Dendritic cell treated with granulocyte-macrophage colony-stimulating factor and Interleukin-4, amounts not matched to agents 40 ng/mL and 50 ng/mL, for 4 days (primary cell): ENCODE data around the gene PHEX.

Experiments used
- H3K27ac Mint-ChIP-seq: one replicate; pipeline ENCODE4 v1.8.0; 2022; ENCODE audit warnings: mild to moderate bottlenecking, mixed read lengths
- H3K27me3 Mint-ChIP-seq: one replicate; pipeline ENCODE4 v1.8.0; 2022; ENCODE audit warnings: mild to moderate bottlenecking, mixed read lengths
- H3K36me3 Mint-ChIP-seq: one replicate; pipeline ENCODE4 v1.8.0; 2022; ENCODE audit warnings: low read depth, mixed read lengths
- H3K4me1 Mint-ChIP-seq: one replicate; pipeline ENCODE4 v1.8.0; 2022; ENCODE audit warnings: low read depth, mixed read lengths
- H3K4me3 Mint-ChIP-seq: one replicate; pipeline ENCODE4 v1.8.0; 2022; ENCODE audit warnings: mild to moderate bottlenecking, moderate library complexity, mixed read lengths
- H3K9me3 Mint-ChIP-seq: one replicate; pipeline ENCODE4 v1.8.0; 2022; ENCODE audit warnings: mixed read lengths
- intact Hi-C: fragments of 100-400 bp; cut with micrococcal nuclease; formaldehyde crosslinking; loops from one replicate; pipeline ENCODE4 v1.15.0; 2022

Gene PHEX

DNA sequence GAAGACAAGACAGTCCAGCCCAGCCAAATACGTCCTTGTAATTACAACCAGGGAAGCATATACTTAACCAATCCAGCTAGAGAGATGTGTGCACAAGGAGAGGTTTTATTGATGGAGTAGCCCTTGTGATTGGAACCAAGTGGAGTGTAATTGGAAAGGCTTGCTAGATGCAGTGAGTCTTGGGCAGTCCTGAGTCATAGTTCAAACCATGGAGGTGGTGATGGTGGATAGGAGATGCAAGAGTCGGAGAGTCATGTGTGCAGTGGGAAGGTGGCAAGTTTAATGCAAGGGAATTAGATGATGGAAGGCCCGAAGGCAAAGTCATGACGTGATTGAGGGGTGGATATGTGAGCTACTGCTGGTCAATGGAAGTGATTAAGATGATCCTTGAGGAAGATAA, 63.7 kb downstream of the PHEX start:
- H3K27me3 Mint-ChIP-seq = peaks cover 3% of the 10 kb centered on the region
- no peaks in the 10 kb centered on the region for H3K36me3 Mint-ChIP-seq
- no peak overlapping the region for H3K4me3 Mint-ChIP-seq
- H3K27ac Mint-ChIP-seq = no peak overlapping the region
- no peaks in the 10 kb centered on the region for H3K9me3 Mint-ChIP-seq
- H3K4me1 Mint-ChIP-seq = no peaks in the 10 kb centered on the region
- intact Hi-C loops = no loop called here

DNA sequence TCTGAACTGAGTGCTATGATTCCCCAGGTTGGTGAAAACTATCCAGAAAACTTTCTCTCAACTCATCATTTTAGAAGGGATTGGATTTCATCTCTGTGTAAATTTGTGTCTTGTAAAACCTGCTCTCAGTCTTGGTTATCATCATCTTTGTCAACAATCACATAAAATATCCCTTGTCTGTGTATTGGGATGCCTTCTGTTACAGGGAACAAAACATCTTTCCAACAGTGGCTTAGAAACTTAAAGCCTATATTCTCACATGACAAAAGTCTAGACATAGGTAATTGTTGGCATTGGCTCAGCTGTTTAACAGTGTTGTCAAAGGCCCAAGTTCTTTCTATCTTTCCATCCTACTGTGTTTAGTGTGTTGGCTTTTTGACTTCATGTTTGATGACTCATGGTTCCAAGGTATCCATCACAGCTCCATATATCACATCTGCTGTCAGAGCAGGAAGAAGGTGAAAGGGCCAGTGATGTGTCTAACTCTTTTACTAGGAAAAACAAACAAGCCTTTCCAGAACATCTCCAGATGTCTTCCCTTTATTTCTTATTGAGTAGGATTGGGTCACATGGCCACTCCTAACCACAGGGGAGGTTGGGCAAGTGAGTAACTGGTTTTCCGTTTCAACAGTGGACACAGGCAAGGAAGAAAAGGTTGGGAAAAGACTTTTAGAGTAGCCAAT, 65.0 kb downstream of the PHEX start:
- Mint-ChIP-seq H3K9me3 (no peaks in the 10 kb centered on the region), H3K27me3 (peaks cover 3% of the 10 kb centered on the region), H3K4me3 (no peak overlapping the region), H3K36me3 (no peaks in the 10 kb centered on the region), H3K27ac (no peak overlapping the region), H3K4me1 (no peaks in the 10 kb centered on the region)
- intact Hi-C loops = no loop called here

DNA sequence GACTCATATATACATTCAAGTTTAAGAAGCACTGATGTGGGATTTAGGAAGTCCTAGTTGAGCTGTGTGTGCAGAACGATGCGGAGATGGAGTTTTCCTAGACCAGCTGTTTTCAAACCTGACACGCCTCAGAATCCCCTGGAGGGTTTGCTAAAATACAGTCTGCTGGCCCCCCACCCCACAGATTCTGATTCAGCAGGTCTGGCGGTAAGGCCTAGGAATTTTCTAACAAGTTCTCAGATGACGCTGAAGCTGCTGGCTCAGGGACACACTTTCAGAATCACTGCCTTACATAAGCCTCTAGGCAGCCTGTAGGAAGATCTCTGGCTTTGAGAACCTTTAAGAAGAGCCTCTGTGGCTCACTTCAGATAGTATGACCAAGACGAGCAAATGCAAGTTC, 73.1 kb downstream of the PHEX start:
- peaks cover 2% of the 10 kb centered on the region for H3K27me3 Mint-ChIP-seq
- intact Hi-C loops = no loop called here
- H3K27ac Mint-ChIP-seq = no peak overlapping the region
- H3K9me3 Mint-ChIP-seq = no peaks in the 10 kb centered on the region
- H3K4me3 Mint-ChIP-seq = no peak overlapping the region
- H3K36me3 Mint-ChIP-seq = no peaks in the 10 kb centered on the region
- no peaks in the 10 kb centered on the region for H3K4me1 Mint-ChIP-seq

DNA sequence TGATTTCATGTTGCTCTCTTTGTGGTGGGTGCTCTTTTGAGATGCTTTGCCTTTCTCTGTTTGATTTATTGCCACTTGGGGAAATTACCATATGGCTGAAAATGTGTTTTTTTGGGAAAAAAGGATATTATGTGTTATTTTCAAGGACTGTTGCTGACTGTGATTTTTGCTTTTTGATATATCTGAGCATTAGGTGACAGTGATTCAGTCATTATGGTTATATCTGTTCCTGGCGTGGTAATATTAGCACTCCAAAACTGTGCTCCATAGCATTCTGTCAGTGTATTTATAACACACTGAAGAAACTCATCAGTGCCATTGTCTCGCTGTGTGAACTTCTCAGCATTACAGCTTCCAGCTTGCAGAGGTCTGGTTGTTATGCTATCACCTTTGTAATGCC, 73.8 kb downstream of the PHEX start:
- Mint-ChIP-seq H3K4me3 (no peak overlapping the region), H3K36me3 (no peaks in the 10 kb centered on the region), H3K4me1 (no peaks in the 10 kb centered on the region), H3K27ac (no peak overlapping the region), H3K27me3 (peaks cover 2% of the 10 kb centered on the region), H3K9me3 (no peaks in the 10 kb centered on the region)
- intact Hi-C loops = no loop called here

DNA sequence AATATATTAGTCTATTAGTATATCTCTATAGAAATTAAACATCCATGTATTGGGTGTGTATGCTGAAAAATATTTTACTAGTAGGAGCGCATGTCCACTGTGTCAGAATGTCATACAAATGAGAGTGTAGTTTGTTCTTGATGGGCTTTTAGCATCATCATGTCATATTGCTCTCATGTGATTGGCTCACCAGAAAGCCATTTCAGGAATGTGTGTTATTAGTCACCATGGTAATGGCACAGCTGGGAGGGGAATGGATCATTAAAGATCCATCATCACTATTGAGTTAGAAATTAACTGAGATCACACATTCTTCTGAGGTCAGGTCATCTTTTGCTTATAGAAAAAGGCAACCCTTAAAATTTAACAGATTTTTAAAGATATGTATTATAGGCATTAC, 77.3 kb downstream of the PHEX start:
- H3K9me3 Mint-ChIP-seq = no peaks in the 10 kb centered on the region
- no peaks in the 10 kb centered on the region for H3K36me3 Mint-ChIP-seq
- intact Hi-C loops = no loop called here
- no peak overlapping the region for H3K4me3 Mint-ChIP-seq
- no peak overlapping the region for H3K27ac Mint-ChIP-seq
- no peaks in the 10 kb centered on the region for H3K4me1 Mint-ChIP-seq
- H3K27me3 Mint-ChIP-seq = peaks cover 2% of the 10 kb centered on the region

DNA sequence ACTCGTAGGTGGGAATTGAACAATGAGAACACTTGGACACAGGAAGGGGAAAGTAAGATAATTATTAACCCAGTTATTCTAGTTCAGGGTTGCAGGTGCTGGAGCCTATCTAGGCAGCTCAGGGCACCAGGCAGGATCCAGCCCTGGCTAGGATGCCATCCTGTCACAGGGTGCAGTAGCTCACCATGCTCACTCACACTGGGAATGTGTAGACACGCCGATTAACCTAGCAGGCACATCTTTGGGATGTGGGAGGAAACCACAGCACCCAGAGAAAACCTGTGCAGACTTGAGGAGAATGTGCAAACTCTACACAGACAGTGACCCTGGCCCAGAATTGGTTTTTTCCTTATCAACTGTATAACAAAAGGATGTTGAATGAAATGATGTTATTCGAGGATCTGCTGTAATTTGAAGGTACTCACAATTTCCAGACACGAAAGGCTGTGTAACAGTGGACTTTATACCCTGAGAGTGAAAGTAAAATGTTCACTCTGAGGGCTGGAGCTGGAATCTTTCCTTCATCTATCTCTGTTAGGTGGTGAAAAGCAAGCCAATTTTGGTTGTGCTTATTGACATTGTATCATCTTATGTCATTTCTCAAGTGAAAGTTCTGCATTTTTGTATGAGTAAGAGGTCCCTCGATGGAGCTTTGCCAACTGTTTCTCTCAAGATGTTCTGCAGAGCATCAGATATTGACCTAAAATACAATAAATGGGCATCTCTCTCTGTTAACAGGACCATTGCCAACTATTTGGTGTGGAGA, 78.8 kb downstream of the PHEX start:
- H3K36me3 Mint-ChIP-seq = no peaks in the 10 kb centered on the region
- H3K4me3 Mint-ChIP-seq = no peak overlapping the region
- no peaks in the 10 kb centered on the region for H3K9me3 Mint-ChIP-seq
- no peaks in the 10 kb centered on the region for H3K4me1 Mint-ChIP-seq
- H3K27me3 Mint-ChIP-seq = no peaks in the 10 kb centered on the region
- no peak overlapping the region for H3K27ac Mint-ChIP-seq
- intact Hi-C loops = no loop called here

DNA sequence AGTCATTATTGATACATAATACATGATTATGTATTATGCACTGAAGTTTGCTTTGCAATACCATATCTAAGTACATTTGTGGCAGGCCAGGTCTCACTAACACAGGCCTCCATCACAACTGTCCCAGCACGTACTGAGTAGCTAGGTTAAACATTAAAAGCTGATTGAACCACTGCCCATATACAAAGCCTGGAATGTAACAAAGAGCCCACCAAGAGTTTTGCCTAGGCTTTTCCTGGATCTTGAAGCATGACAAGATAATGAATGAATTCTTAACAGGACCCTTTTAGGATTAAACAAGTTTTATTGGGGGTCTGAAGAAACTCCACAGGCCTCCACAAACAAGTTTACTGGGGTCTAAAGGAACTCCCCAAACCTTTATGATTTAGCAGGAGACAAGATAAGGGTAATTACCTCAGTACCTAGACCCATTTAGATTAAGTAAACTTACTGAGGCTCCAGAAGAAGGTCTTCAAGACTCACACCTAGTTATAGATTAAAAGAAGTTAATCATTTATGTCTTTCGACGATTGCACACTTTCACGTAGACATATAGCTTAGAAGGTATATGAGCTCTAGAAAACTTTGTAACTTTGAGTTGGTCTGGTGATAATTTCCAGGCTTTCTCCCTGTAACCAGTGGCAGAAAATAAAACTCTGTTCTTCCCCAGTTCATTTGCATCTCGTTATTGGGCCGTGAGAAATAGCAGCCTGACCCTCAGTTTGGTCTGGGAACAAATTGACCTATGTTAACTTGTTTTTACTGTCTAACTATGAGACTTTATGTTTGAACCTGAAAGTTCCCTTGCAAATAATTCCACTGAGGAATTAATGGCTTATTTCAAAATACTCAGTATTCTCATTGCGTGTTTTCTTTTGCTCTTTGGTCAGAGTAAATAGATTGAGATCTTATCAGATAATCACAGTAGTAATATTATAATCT, 84.8 kb downstream of the PHEX start:
- Mint-ChIP-seq H3K4me3 (no peak overlapping the region), H3K27ac (no peak overlapping the region), H3K4me1 (no peaks in the 10 kb centered on the region), H3K9me3 (no peaks in the 10 kb centered on the region), H3K27me3 (no peaks in the 10 kb centered on the region), H3K36me3 (no peaks in the 10 kb centered on the region)
- intact Hi-C loops = no loop called here

DNA sequence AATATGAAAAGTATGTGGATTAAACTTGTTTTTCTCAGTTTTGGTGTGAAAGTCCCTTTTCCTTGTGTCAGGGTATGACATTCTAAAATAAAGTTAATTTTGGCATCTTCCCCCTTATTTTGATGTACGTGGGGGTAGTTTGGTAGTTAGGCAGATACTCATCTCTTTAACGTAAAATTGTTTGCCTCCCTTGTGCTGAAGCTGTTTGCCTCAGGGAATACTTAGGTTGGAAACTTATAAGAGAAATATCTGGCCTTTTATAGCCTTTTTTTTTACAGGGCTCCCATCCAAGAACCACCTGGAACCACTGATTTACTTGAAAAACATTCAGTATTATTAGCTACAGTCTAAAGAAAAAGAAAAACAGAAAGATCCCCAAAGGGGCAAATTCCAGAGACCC, 85.5 kb downstream of the PHEX start:
- Mint-ChIP-seq H3K27me3 (no peaks in the 10 kb centered on the region), H3K27ac (no peak overlapping the region), H3K4me1 (no peaks in the 10 kb centered on the region), H3K36me3 (no peaks in the 10 kb centered on the region), H3K9me3 (no peaks in the 10 kb centered on the region), H3K4me3 (no peak overlapping the region)
- intact Hi-C loops = no loop called here

DNA sequence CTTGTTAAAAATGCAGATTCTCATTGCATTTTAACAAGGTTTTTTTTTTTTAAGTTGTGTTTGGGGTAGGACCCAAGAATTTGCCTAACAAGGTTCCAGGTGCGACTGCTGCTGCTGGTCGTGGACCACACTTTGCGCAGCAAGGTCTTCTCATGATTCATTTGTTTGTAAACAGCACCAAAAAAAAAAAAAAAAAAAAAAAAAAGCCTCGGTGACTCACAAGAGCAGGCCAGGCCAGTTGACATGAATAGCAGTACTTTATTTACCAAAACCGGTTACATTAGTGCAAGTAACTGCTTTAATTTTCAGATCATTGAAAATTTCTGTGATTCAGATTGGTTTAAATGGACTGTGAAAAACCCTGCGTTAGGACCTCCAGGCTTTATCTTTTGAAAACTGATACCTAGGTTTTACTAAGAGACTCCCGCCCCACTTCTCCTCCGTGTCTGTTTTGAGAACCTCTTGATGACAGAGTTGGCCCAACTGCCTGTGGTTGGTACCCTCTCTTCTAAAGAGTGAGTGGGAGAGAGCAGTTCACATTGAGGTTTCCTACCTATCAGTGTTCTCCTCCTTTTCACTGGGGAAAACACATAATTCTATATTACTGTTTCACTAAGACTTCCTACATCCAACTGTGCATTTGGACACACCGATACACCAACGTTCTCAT, 86.2 kb downstream of the PHEX start:
- Mint-ChIP-seq H3K9me3 (no peaks in the 10 kb centered on the region), H3K27me3 (no peaks in the 10 kb centered on the region), H3K27ac (no peak overlapping the region), H3K36me3 (no peaks in the 10 kb centered on the region), H3K4me1 (no peaks in the 10 kb centered on the region), H3K4me3 (no peak overlapping the region)
- intact Hi-C loops = no loop called here

DNA sequence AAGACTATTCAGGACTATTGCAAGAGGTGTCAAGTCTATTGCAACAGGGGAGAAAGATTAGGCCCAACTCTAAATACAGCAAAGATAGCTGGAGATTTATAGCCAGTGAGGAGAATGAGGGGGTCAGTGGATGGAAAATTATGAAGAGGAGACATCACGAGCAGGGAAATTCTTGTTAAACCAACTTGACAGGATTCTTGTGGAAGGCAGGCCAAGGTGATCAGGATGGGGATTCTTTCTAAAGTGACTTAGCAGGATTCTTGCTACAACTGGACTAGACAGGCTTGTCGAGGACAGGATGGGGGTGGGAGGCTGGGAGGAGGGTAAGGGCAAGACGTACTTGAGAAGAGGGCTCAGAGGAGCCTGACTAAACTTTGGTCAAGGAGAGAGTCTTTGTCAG, 89.0 kb downstream of the PHEX start:
- Mint-ChIP-seq H3K27me3 (no peaks in the 10 kb centered on the region), H3K9me3 (no peaks in the 10 kb centered on the region)
- intact Hi-C loops = no loop called here

DNA sequence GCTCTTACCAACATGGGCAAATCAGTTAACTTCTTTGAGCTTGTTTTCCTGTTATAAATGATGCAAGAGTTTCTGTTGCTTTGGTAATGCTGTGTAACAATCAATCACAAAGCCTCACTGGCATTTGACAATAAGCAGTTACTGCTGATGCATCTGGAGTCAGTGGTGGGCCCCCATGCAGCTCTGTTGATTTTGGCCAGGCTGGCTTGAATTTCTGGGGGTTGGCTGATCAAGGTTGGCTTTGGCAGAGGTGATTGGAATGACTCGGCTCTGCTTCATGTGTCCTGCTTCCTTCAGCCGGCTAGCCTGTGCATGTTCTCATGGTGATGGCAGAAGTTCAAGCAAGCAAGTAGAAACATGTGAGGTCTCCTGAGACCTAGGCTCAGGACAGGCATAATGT, 90.4 kb downstream of the PHEX start:
- Mint-ChIP-seq H3K36me3 (no peaks in the 10 kb centered on the region), H3K4me1 (no peaks in the 10 kb centered on the region), H3K4me3 (no peak overlapping the region), H3K9me3 (no peaks in the 10 kb centered on the region), H3K27ac (no peak overlapping the region), H3K27me3 (no peaks in the 10 kb centered on the region)
- intact Hi-C loops = no loop called here

More for the DNA sequence above, 89.0 kb downstream of the PHEX start:
- H3K27ac Mint-ChIP-seq = no peak overlapping the region
- no peak overlapping the region for H3K4me3 Mint-ChIP-seq
- H3K36me3 Mint-ChIP-seq = no peaks in the 10 kb centered on the region
- H3K4me1 Mint-ChIP-seq = no peaks in the 10 kb centered on the region

DNA sequence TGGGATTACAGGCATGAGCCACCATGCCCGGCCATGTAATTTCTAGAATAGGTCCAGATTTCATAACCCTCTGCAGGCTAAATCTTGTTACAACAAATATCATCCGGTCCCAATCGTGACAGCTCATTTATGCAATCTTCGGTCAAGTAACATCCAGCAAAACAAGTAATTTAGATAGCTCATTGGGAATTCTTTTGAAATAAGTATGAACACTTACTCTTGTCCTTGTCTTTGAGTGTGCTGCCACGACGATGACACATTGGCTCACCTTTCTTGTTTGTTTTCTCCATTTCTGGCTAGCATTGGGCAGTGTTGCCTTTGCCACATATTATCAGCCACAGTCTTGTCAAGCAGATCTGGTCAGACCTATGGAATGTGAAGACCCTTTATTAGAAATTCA, 92.0 kb downstream of the PHEX start:
- intact Hi-C loops = no loop called here
- Mint-ChIP-seq H3K9me3 (no peaks in the 10 kb centered on the region), H3K27ac (no peak overlapping the region), H3K36me3 (no peaks in the 10 kb centered on the region), H3K4me3 (no peak overlapping the region), H3K4me1 (no peaks in the 10 kb centered on the region), H3K27me3 (no peaks in the 10 kb centered on the region)

DNA sequence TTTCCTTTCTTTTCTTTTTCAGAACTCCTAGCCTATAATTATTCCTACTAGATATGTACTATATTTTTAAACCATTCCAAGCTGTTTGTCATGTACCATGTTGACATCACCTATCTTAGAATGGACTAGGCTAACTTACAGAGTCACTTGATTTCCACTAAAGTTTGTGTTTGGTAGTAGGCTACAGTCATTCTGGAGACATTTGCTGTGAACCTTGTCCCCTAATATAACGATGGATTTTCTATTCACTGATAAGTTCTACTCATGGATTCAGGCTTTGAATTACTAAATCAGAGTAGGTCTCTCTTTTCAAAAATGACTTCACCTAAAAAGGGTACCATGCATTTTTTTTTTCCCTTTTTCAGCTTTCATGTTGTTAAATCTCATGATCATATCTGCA, 93.4 kb downstream of the PHEX start:
- Mint-ChIP-seq H3K4me3 (no peak overlapping the region), H3K4me1 (no peaks in the 10 kb centered on the region), H3K9me3 (no peaks in the 10 kb centered on the region), H3K27ac (no peak overlapping the region), H3K27me3 (no peaks in the 10 kb centered on the region), H3K36me3 (no peaks in the 10 kb centered on the region)
- intact Hi-C loops = no loop called here

DNA sequence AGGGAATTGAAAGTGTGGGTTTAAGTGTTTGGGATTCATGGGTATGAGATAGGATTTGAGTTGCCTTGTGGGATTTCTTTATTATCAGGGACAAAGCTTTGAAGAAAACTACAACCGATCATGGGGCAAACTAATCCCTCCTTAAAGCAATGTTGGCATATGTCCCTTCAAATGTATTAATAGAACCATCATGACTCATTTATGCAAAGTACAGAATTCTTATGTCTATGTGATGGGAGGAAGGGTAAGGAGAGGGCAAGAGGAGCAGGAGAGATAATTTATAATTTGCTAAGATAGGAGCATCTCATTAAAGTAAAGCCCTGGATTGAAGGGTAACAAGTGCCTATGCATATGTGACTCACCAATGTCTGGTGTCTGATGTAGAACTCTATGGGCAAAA, 94.2 kb downstream of the PHEX start:
- H3K9me3 Mint-ChIP-seq = no peaks in the 10 kb centered on the region
- H3K27me3 Mint-ChIP-seq = no peaks in the 10 kb centered on the region
- intact Hi-C loops = no loop called here
- H3K36me3 Mint-ChIP-seq = no peaks in the 10 kb centered on the region
- no peak overlapping the region for H3K27ac Mint-ChIP-seq
- no peak overlapping the region for H3K4me3 Mint-ChIP-seq
- H3K4me1 Mint-ChIP-seq = no peaks in the 10 kb centered on the region
